Measurements from ENCODE around the gene DNAJB12.

Gene DNAJB12

DNA sequence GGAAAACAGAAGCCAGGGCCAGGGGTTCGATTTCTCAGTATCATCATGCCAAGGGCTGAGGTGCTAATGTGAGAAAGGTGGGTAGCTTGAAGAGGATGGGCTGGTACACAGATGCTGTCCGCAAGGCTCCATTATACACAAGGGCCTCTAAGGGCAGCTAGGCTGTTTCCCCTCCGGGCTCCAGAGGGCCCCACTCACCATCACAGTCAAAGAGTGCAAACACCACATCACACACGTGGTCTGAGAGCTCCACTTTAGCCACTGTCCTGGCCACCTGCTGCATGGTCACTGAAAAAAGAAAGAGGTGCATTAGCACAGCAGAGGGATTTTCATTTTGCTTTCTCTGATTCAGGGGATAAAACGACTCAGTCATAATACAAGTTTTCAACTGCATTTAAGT lies 20.9 kb upstream of the DNAJB12 start:
- TF ChIP-seq, protein P1, sequence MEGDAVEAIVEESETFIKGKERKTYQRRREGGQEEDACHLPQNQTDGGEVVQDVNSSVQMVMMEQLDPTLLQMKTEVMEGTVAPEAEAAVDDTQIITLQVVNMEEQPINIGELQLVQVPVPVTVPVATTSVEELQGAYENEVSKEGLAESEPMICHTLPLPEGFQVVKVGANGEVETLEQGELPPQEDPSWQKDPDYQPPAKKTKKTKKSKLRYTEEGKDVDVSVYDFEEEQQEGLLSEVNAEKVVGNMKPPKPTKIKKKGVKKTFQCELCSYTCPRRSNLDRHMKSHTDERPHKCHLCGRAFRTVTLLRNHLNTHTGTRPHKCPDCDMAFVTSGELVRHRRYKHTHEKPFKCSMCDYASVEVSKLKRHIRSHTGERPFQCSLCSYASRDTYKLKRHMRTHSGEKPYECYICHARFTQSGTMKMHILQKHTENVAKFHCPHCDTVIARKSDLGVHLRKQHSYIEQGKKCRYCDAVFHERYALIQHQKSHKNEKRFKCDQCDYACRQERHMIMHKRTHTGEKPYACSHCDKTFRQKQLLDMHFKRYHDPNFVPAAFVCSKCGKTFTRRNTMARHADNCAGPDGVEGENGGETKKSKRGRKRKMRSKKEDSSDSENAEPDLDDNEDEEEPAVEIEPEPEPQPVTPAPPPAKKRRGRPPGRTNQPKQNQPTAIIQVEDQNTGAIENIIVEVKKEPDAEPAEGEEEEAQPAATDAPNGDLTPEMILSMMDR (IDR thresholded peaks at IDR 0.05; ENCODE audit: low read depth, low read length, missing control alignments), result peak; percentile 51
- in situ Hi-C loops (cut with HindIII; ENCODE audit: low pct_ligation_motif_present, low sequenced_read_pairs), result no loop called here
- DNase-seq, result no peak

DNA sequence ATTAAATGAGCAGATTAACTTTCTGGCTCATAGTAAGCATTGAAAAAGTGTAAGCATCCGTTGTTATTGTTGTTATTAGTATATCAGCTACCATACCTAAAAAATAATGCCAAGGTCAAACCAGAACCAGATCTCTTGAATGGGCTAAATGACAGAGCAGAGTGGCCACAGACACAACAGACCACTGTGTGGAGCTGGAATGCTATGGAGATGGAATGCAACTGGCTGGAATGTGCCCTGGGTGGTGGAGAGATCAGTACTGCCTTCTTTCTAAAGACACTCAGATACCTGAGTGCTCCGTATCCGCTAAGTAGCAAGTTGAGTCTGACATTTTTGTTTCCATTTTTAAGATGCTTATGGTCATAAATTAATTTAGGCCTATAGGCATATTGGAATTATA lies 20.5 kb upstream of the DNAJB12 start:
- no peak overlapping the region for H3K27ac ChIP-seq
- no peak for DNase-seq
- H3K36me3 ChIP-seq (replicated peaks), result no peaks in the 10 kb centered on the region
- no peaks in the 10 kb centered on the region for H3K27me3 ChIP-seq (replicated peaks)
- TF ChIP-seq, protein P1 (IDR thresholded peaks at IDR 0.05; ENCODE audit: low read depth, low read length, missing control alignments), result no peak
- H3K4me3 ChIP-seq (ENCODE audit: low read depth, low read length), result no peak overlapping the region
- in situ Hi-C loops (cut with HindIII; ENCODE audit: low pct_ligation_motif_present, low sequenced_read_pairs), result no loop called here

More for the DNA sequence above, 20.9 kb upstream of the DNAJB12 start:
- Histone ChIP-seq H3K27ac (no peak overlapping the region), H3K36me3 (replicated peaks) (no peaks in the 10 kb centered on the region), H3K27me3 (replicated peaks) (no peaks in the 10 kb centered on the region), H3K4me3 (ENCODE audit: low read depth, low read length) (no peak overlapping the region)

DNA sequence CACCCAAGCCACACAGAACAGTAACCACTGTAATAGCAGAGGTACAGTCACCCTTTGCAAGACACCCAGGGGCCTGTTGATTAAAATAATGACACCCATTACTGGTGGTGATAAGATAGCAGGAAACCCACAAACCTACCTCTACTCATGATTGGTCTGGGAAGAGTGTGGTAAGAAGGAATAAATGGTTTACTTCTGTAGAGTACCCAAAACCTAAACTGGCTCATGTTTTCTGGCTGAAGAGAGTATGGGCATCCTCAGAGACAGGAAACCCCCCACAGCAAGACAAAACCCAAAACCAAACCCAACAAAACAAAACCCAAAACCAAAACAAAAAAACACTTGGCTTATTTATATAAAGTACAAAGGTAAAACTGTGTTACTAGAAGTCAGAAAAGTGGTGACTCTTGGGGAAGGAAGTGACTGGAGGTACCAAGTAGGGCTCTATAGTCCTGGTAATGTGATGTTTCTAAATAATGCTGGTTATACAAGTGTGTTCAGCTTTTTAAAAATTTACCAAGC lies 15.5 kb upstream of the DNAJB12 start:
- in situ Hi-C loops (cut with HindIII; ENCODE audit: low pct_ligation_motif_present, low sequenced_read_pairs), result no loop called here
- DNase-seq, result no peak

DNA sequence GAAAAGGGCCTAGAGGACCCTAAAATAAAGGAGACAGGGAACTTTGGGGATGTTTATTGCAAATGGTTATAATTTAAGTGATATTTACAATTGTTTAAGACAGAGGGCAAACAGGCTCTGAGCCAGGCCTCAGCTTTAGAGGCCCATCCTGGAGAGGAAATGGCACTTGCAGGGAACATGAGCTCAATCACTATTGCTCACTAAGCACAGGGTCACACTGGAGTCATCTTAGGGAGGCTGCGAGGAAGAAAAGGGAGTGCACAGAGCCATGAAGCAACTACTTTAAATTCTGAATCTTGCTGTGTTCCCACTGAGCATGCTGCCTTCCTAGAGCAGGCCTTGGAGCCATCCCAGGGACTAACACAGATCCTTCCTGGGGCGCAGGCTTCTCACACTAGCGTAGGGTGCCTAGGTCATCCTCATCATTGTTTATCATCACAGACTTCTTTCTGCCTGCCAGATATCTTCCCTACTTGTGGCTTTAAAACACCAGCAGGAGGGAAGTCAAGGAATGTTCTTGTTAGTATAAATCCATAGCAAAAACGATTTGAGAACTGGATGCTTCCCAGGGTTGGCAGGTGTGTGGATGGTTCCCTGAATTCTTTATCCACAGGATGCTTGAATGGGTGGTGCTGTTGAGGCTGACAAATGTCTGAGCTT lies 12.7 kb upstream of the DNAJB12 start:
- no peak for DNase-seq
- Histone ChIP-seq H3K4me3 (ENCODE audit: low read depth, low read length) (no peak overlapping the region), H3K27me3 (replicated peaks) (no peaks in the 10 kb centered on the region), H3K36me3 (replicated peaks) (no peaks in the 10 kb centered on the region), H3K27ac (no peak overlapping the region)
- TF ChIP-seq, protein P1 (IDR thresholded peaks at IDR 0.05; ENCODE audit: low read depth, low read length, missing control alignments), result no peak
- in situ Hi-C loops (cut with HindIII; ENCODE audit: low pct_ligation_motif_present, low sequenced_read_pairs), result no loop called here

More for the DNA sequence above, 15.5 kb upstream of the DNAJB12 start:
- TF ChIP-seq, protein P1 (IDR thresholded peaks at IDR 0.05; ENCODE audit: low read depth, low read length, missing control alignments), result no peak
- Histone ChIP-seq H3K4me3 (ENCODE audit: low read depth, low read length) (no peak overlapping the region), H3K27ac (no peak overlapping the region), H3K27me3 (replicated peaks) (no peaks in the 10 kb centered on the region), H3K36me3 (replicated peaks) (no peaks in the 10 kb centered on the region)

DNA sequence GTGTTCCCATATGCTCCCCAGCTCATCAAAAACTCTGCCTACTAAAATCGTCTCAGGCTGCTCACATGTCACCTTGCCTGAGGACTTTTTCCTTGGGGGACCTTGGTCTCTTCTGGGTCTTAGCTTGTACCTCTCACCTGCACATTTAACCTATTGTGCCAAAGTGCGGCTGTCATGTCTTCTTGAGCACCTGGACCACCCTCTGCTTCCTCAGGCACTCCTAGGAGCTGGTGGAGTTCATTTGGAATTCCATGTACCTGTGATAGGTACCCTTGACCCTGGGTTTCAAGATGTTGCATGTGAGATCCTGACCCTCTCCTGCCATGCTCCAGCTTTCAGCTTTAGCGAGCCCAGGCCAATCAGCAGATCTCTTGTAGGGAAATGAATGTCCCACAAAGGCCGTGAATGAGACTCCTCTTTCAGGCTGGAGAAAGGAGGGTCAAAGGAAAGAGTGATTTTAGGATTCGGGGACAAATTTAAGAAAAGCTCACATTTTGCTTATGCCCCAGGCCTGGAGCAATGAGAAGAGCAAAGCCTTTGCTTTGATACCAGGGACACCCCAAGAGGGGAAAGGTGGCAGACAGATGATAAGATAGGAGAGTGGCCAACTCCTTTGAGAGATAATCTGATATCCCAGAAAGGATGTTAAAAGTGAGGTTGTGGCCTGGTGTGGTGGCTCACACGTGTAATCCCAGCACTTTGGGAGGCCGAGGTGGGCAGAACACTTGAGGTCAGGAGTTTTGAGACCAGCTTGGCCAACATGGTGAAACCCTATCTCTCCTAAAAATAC lies 10.6 kb upstream of the DNAJB12 start:
- Histone ChIP-seq H3K4me3 (ENCODE audit: low read depth, low read length) (no peak overlapping the region), H3K27me3 (replicated peaks) (no peaks in the 10 kb centered on the region), H3K36me3 (replicated peaks) (no peaks in the 10 kb centered on the region), H3K27ac (no peak overlapping the region)
- TF ChIP-seq, protein P1 (IDR thresholded peaks at IDR 0.05; ENCODE audit: low read depth, low read length, missing control alignments), result no peak
- no peak for DNase-seq
- in situ Hi-C loops (cut with HindIII; ENCODE audit: low pct_ligation_motif_present, low sequenced_read_pairs), result no loop called here
